HepG2 (cell line): ENCODE results near the gene IGF2. TPM values are rescaled to one million over a fixed set of nuclear protein-coding genes. Genes with fewer than 3 reads are reported as not detected.
A peak's percentile ranks its signal among the peaks of the same experiment; 100 is the strongest.

Experiments used
- ARID2 ChIP-seq: sonication (generic); formaldehyde crosslinking; IDR thresholded peaks from 2 replicates; pipeline ENCODE4 v1.8.1; 2022; ENCODE audit warnings: mild to moderate bottlenecking, missing genetic modification reagents, borderline replicate concordance
- ERF ChIP-seq: IDR thresholded peaks from 2 replicates; pipeline ENCODE4 v1.6.1; 2018; ENCODE audit warnings: missing biosample characterization, missing genetic modification reagents
- HCFC1 ChIP-seq: fragments of 150-350 bp; IDR thresholded peaks from 2 replicates; pipeline ENCODE4 v1.6.1; 2014; ENCODE audit warnings: low read depth, low read length
- HDAC2 ChIP-seq: sonication (generic); formaldehyde crosslinking; IDR thresholded peaks from 2 replicates; pipeline ENCODE4 v1.4.0; 2020; ENCODE audit warnings: missing genetic modification reagents
- HMG20B ChIP-seq: conservative IDR thresholded peaks from 2 replicates; pipeline ENCODE4 v1.6.1; 2016; ENCODE audit warnings: missing genetic modification reagents, missing compliant biosample characterization
- HOXA7 ChIP-seq: sonication (generic); formaldehyde crosslinking; IDR thresholded peaks from 2 replicates; pipeline ENCODE4 v1.8.1; 2022; ENCODE audit warnings: mild to moderate bottlenecking, missing genetic modification reagents, moderate library complexity
- JUNB ChIP-seq: sonication (generic); formaldehyde crosslinking; IDR thresholded peaks from 2 replicates; pipeline ENCODE4 v1.8.0; 2022; ENCODE audit warnings: missing genetic modification reagents, mild to moderate bottlenecking, borderline replicate concordance
- KDM5A ChIP-seq: fragments of 200-600 bp; sonication (generic); IDR thresholded peaks from 2 replicates; pipeline ENCODE4 v1.7.0; 2018; ENCODE audit warnings: antibody characterized with exemption, mild to moderate bottlenecking, low read length, borderline replicate concordance
- KLF11 ChIP-seq: IDR thresholded peaks from 2 replicates; pipeline ENCODE4 v1.6.1; 2016; ENCODE audit warnings: missing compliant biosample characterization
- MED13 ChIP-seq: sonication (generic); formaldehyde crosslinking; IDR thresholded peaks from 2 replicates; pipeline ENCODE4 v1.5.0; 2020; ENCODE audit warnings: missing genetic modification reagents
- SMARCC2 ChIP-seq: fragments of 450-650 bp; IDR thresholded peaks from 2 replicates; pipeline ENCODE4 v1.6.1; 2017; ENCODE audit warnings: antibody characterized with exemption, mild to moderate bottlenecking
- TOE1 ChIP-seq: sonication (generic); formaldehyde crosslinking; IDR thresholded peaks from 2 replicates; pipeline ENCODE4 v1.4.0; 2020; ENCODE audit warnings: mild to moderate bottlenecking, missing genetic modification reagents
- TOPORS ChIP-seq: sonication (generic); formaldehyde crosslinking; IDR thresholded peaks from 2 replicates; pipeline ENCODE4 v1.8.0; 2023; ENCODE audit warnings: mild to moderate bottlenecking, missing genetic modification reagents
- ZNF441 ChIP-seq: sonication (generic); formaldehyde crosslinking; IDR thresholded peaks from 2 replicates; pipeline ENCODE4 v1.7.0; 2021; ENCODE audit warnings: missing genetic modification reagents, borderline replicate concordance
- ZNF737 ChIP-seq: sonication (generic); formaldehyde crosslinking; IDR thresholded peaks from 2 replicates; pipeline ENCODE4 v1.5.0; 2020; ENCODE audit warnings: missing genetic modification reagents, mild to moderate bottlenecking, borderline replicate concordance
- ZNF772 ChIP-seq: sonication (generic); formaldehyde crosslinking; IDR thresholded peaks from 2 replicates; pipeline ENCODE4 v1.5.0; 2020; ENCODE audit warnings: mild to moderate bottlenecking, missing genetic modification reagents
- polyA plus RNA-seq, 8 experiments: library from polyadenylated mRNA; depleted of rRNA in 3 of 8; stranded (reverse) in 7 of 8; unstranded in 1 of 8; fragments of >200 nt; fragmentation: Illumina TruSeq in 4 of 8; extraction: Trizol in 4 of 8; gene quantifications; 2 replicates each; pipeline versions ENCODE4 v1.2.1 to v1.2.3, GENCODE V29; 2011 to 2016; ENCODE audit warnings: low read depth in 4 of 8, missing spikeins in 1 of 8, mixed read lengths in 1 of 8; ENCODE audit not compliant: insufficient read depth in 1 of 8
- total RNA-seq, 5 experiments: library from RNA; depleted of rRNA; stranded (reverse); fragments of >200 nt; fragmentation: Illumina TruSeq; extraction: Trizol; gene quantifications; 2 replicates each; pipeline ENCODE4 v1.2.3, GENCODE V29; 2016; ENCODE audit warnings: low read depth in 1 of 5
- TF ChIP-seq, protein P1 (sequence below): sonication (generic); formaldehyde crosslinking; IDR thresholded peaks from 2 replicates; pipeline ENCODE4 v1.5.1; 2020; ENCODE audit warnings: missing genetic modification reagents, mild to moderate bottlenecking, borderline replicate concordance
- TF ChIP-seq, protein P2 (sequence below): sonication (generic); IDR thresholded peaks from 2 replicates; pipeline ENCODE4 v1.6.1; 2016; ENCODE audit warnings: low read depth, borderline replicate concordance
- TF ChIP-seq, protein P3 (sequence below): sonication (generic); formaldehyde crosslinking; IDR thresholded peaks from 2 replicates; pipeline ENCODE4 v1.4.0; 2020; ENCODE audit warnings: mild to moderate bottlenecking, low read depth, missing genetic modification reagents
- TF ChIP-seq, protein P4 (sequence below): sonication (generic); formaldehyde crosslinking; conservative IDR thresholded peaks from 2 replicates; pipeline ENCODE4 v1.4.0; 2020; ENCODE audit warnings: missing genetic modification reagents
- TF ChIP-seq, protein P5 (sequence below): sonication (generic); formaldehyde crosslinking; IDR thresholded peaks from 2 replicates; pipeline ENCODE4 v1.8.1; 2023; ENCODE audit warnings: mild to moderate bottlenecking, missing genetic modification reagents

IGF2 gene
- total and polyA plus RNA-seq, 2 of the 13 experiments (the other 11 are each of a cell fraction or from before 2014, with no cell fraction given) = 79.1 to 254 TPM

DNA sequence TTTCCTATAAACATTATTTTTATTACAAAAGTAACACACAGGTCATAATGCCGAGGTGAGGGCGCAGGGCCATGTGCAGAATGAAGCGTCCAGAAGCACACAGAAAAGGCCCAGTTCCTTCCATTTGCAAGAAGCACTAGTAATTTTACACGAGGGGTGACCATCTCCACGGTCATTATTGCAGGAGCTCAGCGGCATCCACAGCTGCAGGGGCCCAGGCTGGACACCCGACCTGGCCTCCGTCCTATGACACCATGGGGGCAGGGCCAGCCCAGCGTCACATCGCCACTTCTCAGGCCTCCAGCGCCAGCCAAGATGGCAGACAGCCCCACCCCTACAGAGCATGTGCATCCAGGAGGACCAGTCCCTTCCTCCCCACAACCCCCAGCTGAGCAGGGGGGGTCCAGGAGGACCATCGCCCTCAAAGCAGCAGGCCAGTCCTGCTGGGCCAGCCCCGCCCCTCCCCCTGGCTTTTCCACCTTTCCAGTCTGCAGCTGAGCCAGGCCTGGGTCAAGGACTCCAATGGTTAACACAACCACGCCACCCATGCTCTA, 3.5 kb downstream of the IGF2 start (continued):
- TF ChIP-seq, protein P1, sequence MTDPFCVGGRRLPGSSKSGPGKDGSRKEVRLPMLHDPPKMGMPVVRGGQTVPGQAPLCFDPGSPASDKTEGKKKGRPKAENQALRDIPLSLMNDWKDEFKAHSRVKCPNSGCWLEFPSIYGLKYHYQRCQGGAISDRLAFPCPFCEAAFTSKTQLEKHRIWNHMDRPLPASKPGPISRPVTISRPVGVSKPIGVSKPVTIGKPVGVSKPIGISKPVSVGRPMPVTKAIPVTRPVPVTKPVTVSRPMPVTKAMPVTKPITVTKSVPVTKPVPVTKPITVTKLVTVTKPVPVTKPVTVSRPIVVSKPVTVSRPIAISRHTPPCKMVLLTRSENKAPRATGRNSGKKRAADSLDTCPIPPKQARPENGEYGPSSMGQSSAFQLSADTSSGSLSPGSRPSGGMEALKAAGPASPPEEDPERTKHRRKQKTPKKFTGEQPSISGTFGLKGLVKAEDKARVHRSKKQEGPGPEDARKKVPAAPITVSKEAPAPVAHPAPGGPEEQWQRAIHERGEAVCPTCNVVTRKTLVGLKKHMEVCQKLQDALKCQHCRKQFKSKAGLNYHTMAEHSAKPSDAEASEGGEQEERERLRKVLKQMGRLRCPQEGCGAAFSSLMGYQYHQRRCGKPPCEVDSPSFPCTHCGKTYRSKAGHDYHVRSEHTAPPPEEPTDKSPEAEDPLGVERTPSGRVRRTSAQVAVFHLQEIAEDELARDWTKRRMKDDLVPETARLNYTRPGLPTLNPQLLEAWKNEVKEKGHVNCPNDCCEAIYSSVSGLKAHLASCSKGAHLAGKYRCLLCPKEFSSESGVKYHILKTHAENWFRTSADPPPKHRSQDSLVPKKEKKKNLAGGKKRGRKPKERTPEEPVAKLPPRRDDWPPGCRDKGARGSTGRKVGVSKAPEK = no peak
- TF ChIP-seq, protein P2, sequence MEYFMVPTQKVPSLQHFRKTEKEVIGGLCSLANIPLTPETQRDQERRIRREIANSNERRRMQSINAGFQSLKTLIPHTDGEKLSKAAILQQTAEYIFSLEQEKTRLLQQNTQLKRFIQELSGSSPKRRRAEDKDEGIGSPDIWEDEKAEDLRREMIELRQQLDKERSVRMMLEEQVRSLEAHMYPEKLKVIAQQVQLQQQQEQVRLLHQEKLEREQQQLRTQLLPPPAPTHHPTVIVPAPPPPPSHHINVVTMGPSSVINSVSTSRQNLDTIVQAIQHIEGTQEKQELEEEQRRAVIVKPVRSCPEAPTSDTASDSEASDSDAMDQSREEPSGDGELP = peak; percentile 44; the same call in 1 of the 2 replicates
- TF ChIP-seq HCFC1 (no peak), ARID2 (CRISPR knock-in tag) (peak; percentile 69; the same call in 1 of the 2 replicates), ZNF772 (CRISPR knock-in tag) (no peak), TOPORS (CRISPR knock-in tag) (0 out of 2 replicates have a peak, but pooled peaks have one; percentile 83), HDAC2 (CRISPR knock-in tag) (peak; percentile 13; the same call in 1 of the 2 replicates), TOE1 (CRISPR knock-in tag) (0 out of 2 replicates have a peak, but pooled peaks have one; percentile 13), SMARCC2 (no peak), KDM5A (no peak), HOXA7 (CRISPR knock-in tag) (no peak), KLF11 (CRISPR knock-in tag) (no peak), ZNF441 (CRISPR knock-in tag) (0 out of 2 replicates have a peak, but pooled peaks have one; percentile 43), MED13 (0 out of 2 replicates have a peak, but pooled peaks have one; percentile 45), ZNF737 (no peak), JUNB (CRISPR knock-in tag) (no peak), HMG20B (CRISPR knock-in tag) (no peak), ERF (no peak)
- TF ChIP-seq, protein P3, sequence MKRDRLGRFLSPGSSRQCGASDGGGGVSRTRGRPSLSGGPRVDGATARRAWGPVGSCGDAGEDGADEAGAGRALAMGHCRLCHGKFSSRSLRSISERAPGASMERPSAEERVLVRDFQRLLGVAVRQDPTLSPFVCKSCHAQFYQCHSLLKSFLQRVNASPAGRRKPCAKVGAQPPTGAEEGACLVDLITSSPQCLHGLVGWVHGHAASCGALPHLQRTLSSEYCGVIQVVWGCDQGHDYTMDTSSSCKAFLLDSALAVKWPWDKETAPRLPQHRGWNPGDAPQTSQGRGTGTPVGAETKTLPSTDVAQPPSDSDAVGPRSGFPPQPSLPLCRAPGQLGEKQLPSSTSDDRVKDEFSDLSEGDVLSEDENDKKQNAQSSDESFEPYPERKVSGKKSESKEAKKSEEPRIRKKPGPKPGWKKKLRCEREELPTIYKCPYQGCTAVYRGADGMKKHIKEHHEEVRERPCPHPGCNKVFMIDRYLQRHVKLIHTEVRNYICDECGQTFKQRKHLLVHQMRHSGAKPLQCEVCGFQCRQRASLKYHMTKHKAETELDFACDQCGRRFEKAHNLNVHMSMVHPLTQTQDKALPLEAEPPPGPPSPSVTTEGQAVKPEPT = no peak
- TF ChIP-seq, protein P4, sequence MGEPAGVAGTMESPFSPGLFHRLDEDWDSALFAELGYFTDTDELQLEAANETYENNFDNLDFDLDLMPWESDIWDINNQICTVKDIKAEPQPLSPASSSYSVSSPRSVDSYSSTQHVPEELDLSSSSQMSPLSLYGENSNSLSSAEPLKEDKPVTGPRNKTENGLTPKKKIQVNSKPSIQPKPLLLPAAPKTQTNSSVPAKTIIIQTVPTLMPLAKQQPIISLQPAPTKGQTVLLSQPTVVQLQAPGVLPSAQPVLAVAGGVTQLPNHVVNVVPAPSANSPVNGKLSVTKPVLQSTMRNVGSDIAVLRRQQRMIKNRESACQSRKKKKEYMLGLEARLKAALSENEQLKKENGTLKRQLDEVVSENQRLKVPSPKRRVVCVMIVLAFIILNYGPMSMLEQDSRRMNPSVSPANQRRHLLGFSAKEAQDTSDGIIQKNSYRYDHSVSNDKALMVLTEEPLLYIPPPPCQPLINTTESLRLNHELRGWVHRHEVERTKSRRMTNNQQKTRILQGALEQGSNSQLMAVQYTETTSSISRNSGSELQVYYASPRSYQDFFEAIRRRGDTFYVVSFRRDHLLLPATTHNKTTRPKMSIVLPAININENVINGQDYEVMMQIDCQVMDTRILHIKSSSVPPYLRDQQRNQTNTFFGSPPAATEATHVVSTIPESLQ (CRISPR knock-in tag) = no peak
- TF ChIP-seq, protein P5, sequence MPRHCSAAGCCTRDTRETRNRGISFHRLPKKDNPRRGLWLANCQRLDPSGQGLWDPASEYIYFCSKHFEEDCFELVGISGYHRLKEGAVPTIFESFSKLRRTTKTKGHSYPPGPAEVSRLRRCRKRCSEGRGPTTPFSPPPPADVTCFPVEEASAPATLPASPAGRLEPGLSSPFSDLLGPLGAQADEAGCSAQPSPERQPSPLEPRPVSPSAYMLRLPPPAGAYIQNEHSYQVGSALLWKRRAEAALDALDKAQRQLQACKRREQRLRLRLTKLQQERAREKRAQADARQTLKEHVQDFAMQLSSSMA (CRISPR knock-in tag) = no peak
